GM23338 (cell line): ENCODE data around the gene GAB2. TPM values are rescaled to one million over a fixed set of nuclear protein-coding genes. Genes with fewer than 3 reads are reported as not detected.

Experiments used
- CREB1 ChIP-seq: fragments of 250-450 bp; sonication (Bioruptor Pico); IDR thresholded peaks from 2 replicates; pipeline ENCODE4 v1.5.0; 2020; ENCODE audit warnings: low read depth, mild to moderate bottlenecking, moderate library complexity
- REST ChIP-seq: IDR thresholded peaks from one replicate; pipeline ENCODE4 v1.6.1; 2018; ENCODE audit warnings: antibody characterized with exemption; ENCODE audit not compliant: unreplicated experiment
- ZNF462 ChIP-seq: fragments of 250-450 bp; sonication (Bioruptor Pico); IDR thresholded peaks from 2 replicates; pipeline ENCODE4 v1.5.0; 2020; ENCODE audit warnings: mild to moderate bottlenecking, moderate library complexity
- polyA plus RNA-seq: library from polyadenylated mRNA; unstranded; fragments of >200 nt; fragmentation: Nextera tagmentation; extraction: Ambion mirVana; gene quantifications from 2 replicates; pipeline ENCODE4 v1.2.1, GENCODE V29; 2016
- total RNA-seq: library from RNA; depleted of rRNA; stranded (reverse); fragments of >200 nt; shearing (Covaris generic); gene quantifications from 2 replicates; pipeline ENCODE4 v1.2.3, GENCODE V29; 2014

GAB2 gene
- total and polyA plus RNA-seq, 2 experiments from 2014 or later: 2.0 to 10.8 TPM

- no peak for TF ChIP-seq ZNF462 (CRISPR knock-in tag)
- TF ChIP-seq REST: no peak
- TF ChIP-seq CREB1 (CRISPR knock-in tag): no peak
These were observed 203.9 kb downstream of the GAB2 start (continued) for GRCh38 chr11:78213526-78214330.
